Posterior cingulate gyrus (tissue), 11 donors: Measurements from ENCODE around the gene CYP39A1.
A peak's percentile ranks its signal among the peaks of the same experiment; 100 is the strongest.

ENCODE experiments used
- DNase-seq, 10 donors: peaks; one replicate each; pipeline versions ENCODE4 v3.0.0 to v3.0.0-alpha.2; 2020 to 2021; ENCODE audit warnings: mixed read lengths in 3 of 10
- intact Hi-C: fragments of 100-400 bp; cut with DNase I; formaldehyde crosslinking; loops from one replicate; pipeline ENCODE4 v1.15.1; 2023

Gene CYP39A1

GRCh38 chr6:46598215-46598614 is 54.4 kb downstream of the CYP39A1 start:
- no peak for DNase-seq
- intact Hi-C loops = no loop called here

GRCh38 chr6:46592740-46593139 is 59.9 kb downstream of the CYP39A1 start:
- intact Hi-C loops = no loop called here
- DNase-seq = no peak

- intact Hi-C loops = no loop called here
- DNase-seq = no peak
Observed at GRCh38 chr6:46592046-46592445, 60.6 kb downstream of the CYP39A1 start.

- DNase-seq = no peak
- intact Hi-C loops = no loop called here
Observed at GRCh38 chr6:46590765-46591164, 61.9 kb downstream of the CYP39A1 start.

GRCh38 chr6:46586906-46587305 is 65.7 kb downstream of the CYP39A1 start:
- intact Hi-C loops = no loop called here
- no peak for DNase-seq

- DNase-seq = no peak
- intact Hi-C loops = no loop called here
Observed at GRCh38 chr6:46584586-46584985, 68.0 kb downstream of the CYP39A1 start.

GRCh38 chr6:46583721-46584120 is 68.9 kb downstream of the CYP39A1 start:
- no peak for DNase-seq
- intact Hi-C loops = no loop called here

GRCh38 chr6:46583081-46583480 is 69.5 kb downstream of the CYP39A1 start:
- no peak for DNase-seq
- intact Hi-C loops = no loop called here

- intact Hi-C loops = no loop called here
- DNase-seq = no peak
Observed at GRCh38 chr6:46581459-46582177, 71.0 kb downstream of the CYP39A1 start.

GRCh38 chr6:46575530-46575929 is 77.1 kb downstream of the CYP39A1 start:
- intact Hi-C loops = no loop called here
- peak in 2 of 10 donors; percentile 34 to 50 for DNase-seq

GRCh38 chr6:46573140-46573539 is 79.5 kb downstream of the CYP39A1 start:
- DNase-seq = no peak
- intact Hi-C loops = no loop called here

- DNase-seq = no peak
- intact Hi-C loops = no loop called here
Observed at GRCh38 chr6:46565531-46565930, 87.1 kb downstream of the CYP39A1 start.

- no peak for DNase-seq
- intact Hi-C loops = no loop called here
Observed at GRCh38 chr6:46563924-46564323, 88.7 kb downstream of the CYP39A1 start.

GRCh38 chr6:46556053-46556452 is 96.6 kb downstream of the CYP39A1 start:
- intact Hi-C loops = no loop called here
- no peak for DNase-seq

GRCh38 chr6:46555129-46555528 is 97.5 kb downstream of the CYP39A1 start:
- no peak for DNase-seq
- intact Hi-C loops = no loop called here

- no peak for DNase-seq
- intact Hi-C loops = no loop called here
Observed at GRCh38 chr6:46549155-46549554, 103.5 kb downstream of the CYP39A1 start.

GRCh38 chr6:46541556-46541955 is 111.1 kb downstream of the CYP39A1 start:
- intact Hi-C loops = no loop called here
- DNase-seq = peak in 1 of 10 donors; percentile 57

GRCh38 chr6:46539866-46540265 is 112.8 kb downstream of the CYP39A1 start:
- intact Hi-C loops = no loop called here
- no peak for DNase-seq

GRCh38 chr6:46538800-46539480 is 113.7 kb downstream of the CYP39A1 start:
- DNase-seq = no peak
- intact Hi-C loops = no loop called here

- no peak for DNase-seq
- intact Hi-C loops = no loop called here
Observed at GRCh38 chr6:46530896-46531295, 121.7 kb downstream of the CYP39A1 start.

- intact Hi-C loops = no loop called here
- DNase-seq = no peak
Observed at GRCh38 chr6:46528961-46529750, 123.5 kb downstream of the CYP39A1 start.
